Activated T-helper 2 cell treated with anti-CD3 and anti-CD28 coated beads, Interferon-gamma antibody, Interleukin-2, Interleukin-4, amounts not matched to agents 10 μg/mL and 5 μg/mL and 100 μg/mL, durations not matched to agents 14 hours and 24 hours and 36 hours (primary cell): ENCODE results near the gene MB21D2. TPM values are rescaled to one million over a fixed set of nuclear protein-coding genes. Genes with fewer than 3 reads are reported as not detected.

Source experiments
- DNase-seq: peaks from one replicate; pipeline ENCODE4 v3.0.0; 2021; ENCODE audit warnings: low spot score
- H3K27ac Mint-ChIP-seq: one replicate; pipeline ENCODE4 v1.8.0; 2021; ENCODE audit warnings: mixed read lengths
- H3K27me3 Mint-ChIP-seq: one replicate; pipeline ENCODE4 v1.8.0; 2021; ENCODE audit warnings: low read depth, mixed read lengths
- H3K36me3 Mint-ChIP-seq: one replicate; pipeline ENCODE4 v1.8.0; 2021; ENCODE audit warnings: low read depth, mixed read lengths
- H3K4me1 Mint-ChIP-seq: one replicate; pipeline ENCODE4 v1.8.0; 2021; ENCODE audit warnings: low read depth, mixed read lengths
- H3K4me3 Mint-ChIP-seq: one replicate; pipeline ENCODE4 v1.8.0; 2021; ENCODE audit warnings: low read depth, mild to moderate bottlenecking, moderate library complexity, mixed read lengths
- H3K9me3 Mint-ChIP-seq: one replicate; pipeline ENCODE4 v1.8.0; 2021; ENCODE audit warnings: mixed read lengths
- intact Hi-C: fragments of 100-400 bp; cut with micrococcal nuclease; formaldehyde crosslinking; loops from one replicate; pipeline ENCODE4 v1.15.1; 2023
- total RNA-seq: library from RNA; stranded (reverse); gene quantifications from 2 replicates; pipeline ENCODE4 v1.2.3, GENCODE V29; 2022

MB21D2 gene
- total RNA-seq, 1 donor from 2014 or later, result 17.7 TPM

DNA sequence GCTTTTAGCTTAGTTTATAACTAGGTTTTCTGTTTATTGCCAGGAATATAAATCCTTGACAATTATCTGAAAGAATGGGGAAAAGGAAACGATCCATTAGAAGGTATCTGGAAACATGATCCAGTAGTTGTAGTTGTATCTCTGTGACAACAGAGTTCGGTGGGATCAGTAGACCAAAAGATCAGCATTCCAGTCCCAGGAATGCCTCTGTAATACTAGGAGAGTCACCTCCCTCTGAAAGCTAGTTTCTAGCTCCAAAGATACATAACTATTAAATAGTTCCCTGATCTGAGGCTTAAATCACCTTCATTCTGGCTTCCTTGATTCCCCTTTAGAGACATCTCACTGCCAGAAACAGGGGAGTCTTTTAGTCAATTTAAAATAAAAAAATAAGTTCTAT, 34.1 kb downstream of the MB21D2 start:
- no peaks in the 10 kb centered on the region for H3K9me3 Mint-ChIP-seq
- no peak for DNase-seq
- H3K27ac Mint-ChIP-seq, result no peak overlapping the region
- H3K4me3 Mint-ChIP-seq, result no peak overlapping the region
- intact Hi-C loops, result no loop called here
- H3K4me1 Mint-ChIP-seq, result peaks cover 27% of the 10 kb centered on the region
- peaks cover 15% of the 10 kb centered on the region for H3K36me3 Mint-ChIP-seq
- peaks cover 2% of the 10 kb centered on the region for H3K27me3 Mint-ChIP-seq

DNA sequence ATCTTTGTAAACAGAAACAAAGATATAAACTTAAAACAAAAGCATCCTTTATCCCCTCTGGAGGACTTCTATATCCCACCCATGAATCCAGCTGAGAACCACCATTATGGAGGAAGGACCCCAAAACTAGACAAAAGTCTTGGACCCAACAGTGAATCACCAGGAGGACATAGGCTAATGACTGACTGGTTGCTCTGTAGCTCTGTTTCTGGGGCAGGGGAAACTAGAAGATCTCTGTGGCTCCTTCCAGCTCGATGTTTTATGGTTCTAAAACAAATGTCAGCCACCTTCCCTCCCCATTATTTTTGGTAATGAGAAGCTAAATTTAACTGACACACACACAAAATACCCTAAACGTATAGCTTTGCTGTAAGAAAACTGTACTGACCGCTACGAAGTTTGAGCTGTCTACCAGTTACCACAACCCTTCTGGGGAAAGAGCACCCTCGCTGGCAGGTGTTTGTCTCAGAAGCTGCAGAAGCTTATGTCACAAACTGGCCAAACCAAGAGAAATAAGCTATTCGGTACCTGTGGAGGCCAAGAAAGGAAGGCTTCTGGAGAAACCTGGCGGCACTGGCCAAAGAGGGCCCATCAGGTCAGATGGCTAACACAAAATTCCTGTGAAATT, 36.4 kb downstream of the MB21D2 start:
- no peak for DNase-seq
- peaks cover 6% of the 10 kb centered on the region for H3K36me3 Mint-ChIP-seq
- H3K9me3 Mint-ChIP-seq, result no peaks in the 10 kb centered on the region
- H3K27ac Mint-ChIP-seq, result no peak overlapping the region
- H3K4me1 Mint-ChIP-seq, result peaks cover 14% of the 10 kb centered on the region
- intact Hi-C loops, result no loop called here
- H3K27me3 Mint-ChIP-seq, result peaks cover 1% of the 10 kb centered on the region
- H3K4me3 Mint-ChIP-seq, result no peak overlapping the region

DNA sequence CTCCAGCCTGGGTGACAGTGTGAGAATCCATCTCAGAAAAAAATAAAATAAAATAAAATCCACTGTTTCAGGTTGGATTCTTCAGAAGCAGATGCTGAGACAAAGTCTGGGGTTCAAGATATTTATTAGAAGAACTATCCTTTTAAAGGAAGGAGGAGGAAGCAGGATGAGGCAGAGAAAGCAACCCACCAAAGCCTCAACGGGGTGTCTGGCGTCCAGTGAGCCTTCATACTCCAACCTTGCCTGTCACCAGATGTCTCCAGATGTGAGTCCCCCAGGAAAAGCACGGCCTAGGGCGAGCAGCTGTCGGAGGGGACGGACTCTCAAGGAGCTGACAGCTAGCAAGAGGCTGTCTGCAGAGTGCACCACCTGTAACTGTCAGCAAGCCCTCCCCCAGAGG, 37.3 kb downstream of the MB21D2 start:
- no peak overlapping the region for H3K4me3 Mint-ChIP-seq
- intact Hi-C loops, result no loop called here
- DNase-seq, result no peak
- H3K27ac Mint-ChIP-seq, result no peak overlapping the region
- peaks cover 12% of the 10 kb centered on the region for H3K4me1 Mint-ChIP-seq
- H3K36me3 Mint-ChIP-seq, result peaks cover 2% of the 10 kb centered on the region
- H3K9me3 Mint-ChIP-seq, result no peaks in the 10 kb centered on the region
- H3K27me3 Mint-ChIP-seq, result peaks cover 2% of the 10 kb centered on the region

DNA sequence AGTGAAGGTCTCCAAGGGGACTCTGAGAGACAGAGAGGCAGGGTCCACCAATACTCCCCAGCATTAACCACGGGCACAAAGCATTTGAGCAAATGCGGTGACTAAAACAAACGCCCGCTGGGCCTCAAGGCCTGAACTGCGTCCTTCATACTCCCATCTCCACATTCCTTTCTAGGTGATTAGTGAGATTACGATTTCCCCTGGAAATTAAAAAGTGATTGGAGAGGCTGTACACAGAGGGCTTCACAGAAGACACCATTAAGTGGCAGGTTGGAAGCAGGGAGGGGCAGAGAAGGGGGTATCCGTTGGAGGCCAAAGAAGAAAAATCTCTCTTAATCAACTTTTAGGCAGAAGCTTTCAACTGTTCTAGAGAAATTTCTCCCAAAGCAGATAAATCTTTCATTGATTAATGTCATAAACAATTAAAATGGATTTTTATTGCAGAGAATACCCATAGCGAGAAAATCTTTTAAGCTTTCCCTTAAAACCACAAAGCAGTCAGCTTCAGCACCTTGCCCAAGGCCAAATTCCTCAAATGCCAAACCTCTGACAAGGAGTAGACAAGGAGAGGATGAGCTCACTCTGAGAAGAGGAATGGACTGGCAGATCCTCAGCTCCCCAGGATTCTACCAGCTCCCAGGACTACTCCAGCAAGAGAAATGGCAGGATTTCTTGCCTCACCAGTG, 38.2 kb downstream of the MB21D2 start:
- Mint-ChIP-seq H3K4me1 (peaks cover 10% of the 10 kb centered on the region), H3K27me3 (peaks cover 2% of the 10 kb centered on the region), H3K9me3 (no peaks in the 10 kb centered on the region), H3K36me3 (no peaks in the 10 kb centered on the region), H3K4me3 (no peak overlapping the region), H3K27ac (no peak overlapping the region)
- DNase-seq, result no peak
- intact Hi-C loops, result no loop called here

DNA sequence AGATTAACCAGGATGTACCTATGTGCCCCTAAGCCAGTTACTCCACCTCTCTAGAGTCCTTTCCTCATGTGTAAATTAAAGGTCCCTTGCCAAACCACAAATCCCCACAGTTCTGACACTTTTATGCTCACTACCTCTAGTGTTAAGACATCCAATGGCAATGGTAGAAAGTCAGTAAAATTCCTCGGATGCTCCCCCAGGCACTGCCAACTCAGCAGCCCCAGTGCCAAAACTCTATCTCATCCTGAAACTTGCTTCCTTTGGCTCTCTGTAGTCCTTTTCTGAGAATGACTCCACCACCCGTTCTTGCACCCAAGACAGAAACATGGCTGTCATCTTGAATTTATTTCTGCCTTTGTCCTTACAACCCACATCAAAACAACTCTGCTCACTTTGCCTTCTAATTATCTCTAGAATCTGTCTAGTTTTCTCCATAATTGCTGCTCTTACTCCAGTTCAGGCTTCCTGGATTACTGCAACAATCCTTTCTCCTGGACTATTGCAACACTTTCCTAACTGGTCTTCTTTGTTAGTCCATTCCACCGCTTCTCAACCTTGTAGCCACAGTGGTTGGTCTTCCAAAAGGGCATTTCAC, 41.6 kb downstream of the MB21D2 start:
- Mint-ChIP-seq H3K27me3 (peaks cover 2% of the 10 kb centered on the region), H3K4me1 (peaks cover 10% of the 10 kb centered on the region)
- intact Hi-C loops, result no loop called here

DNA sequence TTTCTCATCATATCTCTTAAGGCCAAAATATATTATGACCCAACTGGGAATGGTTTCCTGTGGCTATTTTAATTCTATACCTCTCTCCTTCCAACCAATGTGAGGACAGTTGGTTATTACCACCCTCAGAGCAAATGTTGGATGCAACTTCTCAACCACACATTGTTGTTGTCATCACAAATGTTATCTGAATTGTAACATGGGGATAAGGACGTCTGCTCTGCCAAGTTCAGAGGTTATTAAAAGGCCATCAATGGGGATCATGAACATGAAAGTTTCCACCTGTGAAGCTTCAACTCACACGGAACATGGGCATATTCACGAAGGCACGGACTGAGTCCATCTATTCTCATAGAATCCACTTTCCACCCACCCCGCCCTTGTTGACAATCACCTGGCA, 46.8 kb downstream of the MB21D2 start:
- peaks cover 1% of the 10 kb centered on the region for H3K4me1 Mint-ChIP-seq
- H3K9me3 Mint-ChIP-seq, result no peaks in the 10 kb centered on the region
- H3K27me3 Mint-ChIP-seq, result no peaks in the 10 kb centered on the region
- H3K27ac Mint-ChIP-seq, result no peak overlapping the region
- intact Hi-C loops, result no loop called here
- DNase-seq, result no peak
- no peaks in the 10 kb centered on the region for H3K36me3 Mint-ChIP-seq
- H3K4me3 Mint-ChIP-seq, result no peak overlapping the region

More for the DNA sequence above, 41.6 kb downstream of the MB21D2 start:
- no peak overlapping the region for H3K27ac Mint-ChIP-seq
- no peak overlapping the region for H3K4me3 Mint-ChIP-seq
- no peaks in the 10 kb centered on the region for H3K9me3 Mint-ChIP-seq
- no peak for DNase-seq
- no peaks in the 10 kb centered on the region for H3K36me3 Mint-ChIP-seq

DNA sequence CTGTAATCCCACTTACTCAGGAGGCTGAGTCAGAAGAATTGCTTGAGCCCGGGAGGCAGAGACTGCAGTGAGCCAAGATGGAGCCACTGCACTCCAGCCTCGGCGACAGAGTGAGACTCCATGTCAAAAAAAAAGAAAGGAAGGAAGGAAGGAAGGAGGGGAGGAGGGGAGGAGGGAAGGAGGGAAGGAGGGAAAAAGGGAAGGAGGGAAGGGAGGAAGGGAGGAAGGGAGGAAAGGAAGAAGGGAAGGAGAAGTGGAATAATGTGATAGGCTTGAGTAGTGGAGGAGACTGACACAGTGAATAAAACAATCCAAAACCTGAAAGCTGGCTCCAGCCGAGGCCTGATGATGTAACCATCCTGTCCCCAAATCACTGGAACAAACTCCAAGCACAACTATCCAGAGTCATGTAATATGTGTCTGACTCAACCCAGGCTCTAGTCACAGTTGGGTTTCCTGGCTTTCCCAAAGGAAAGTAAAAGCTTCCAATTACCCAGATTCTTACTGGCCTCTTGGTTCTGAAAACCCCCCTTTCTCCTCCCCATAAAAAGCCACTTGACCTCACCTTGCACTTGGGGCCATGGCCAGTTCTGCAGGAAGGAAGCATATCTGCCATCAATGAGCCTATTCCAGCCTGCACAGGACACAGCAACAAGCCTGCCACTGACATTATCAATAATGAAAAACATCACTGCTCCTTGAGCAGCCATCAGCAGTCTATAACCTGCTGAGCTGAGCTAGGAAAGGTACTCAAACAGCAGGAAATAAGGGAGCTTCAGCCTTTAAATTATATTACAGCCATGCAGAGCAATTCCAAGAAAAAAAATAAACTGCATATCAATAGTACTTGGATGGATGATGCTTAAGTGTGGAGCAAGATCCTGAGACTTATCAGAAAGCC, 48.3 kb downstream of the MB21D2 start:
- Mint-ChIP-seq H3K4me1 (peaks cover 7% of the 10 kb centered on the region), H3K4me3 (no peak overlapping the region), H3K36me3 (peaks cover 6% of the 10 kb centered on the region), H3K27ac (no peak overlapping the region), H3K9me3 (no peaks in the 10 kb centered on the region), H3K27me3 (no peaks in the 10 kb centered on the region)
- DNase-seq, result no peak
- intact Hi-C loops, result no loop called here

DNA sequence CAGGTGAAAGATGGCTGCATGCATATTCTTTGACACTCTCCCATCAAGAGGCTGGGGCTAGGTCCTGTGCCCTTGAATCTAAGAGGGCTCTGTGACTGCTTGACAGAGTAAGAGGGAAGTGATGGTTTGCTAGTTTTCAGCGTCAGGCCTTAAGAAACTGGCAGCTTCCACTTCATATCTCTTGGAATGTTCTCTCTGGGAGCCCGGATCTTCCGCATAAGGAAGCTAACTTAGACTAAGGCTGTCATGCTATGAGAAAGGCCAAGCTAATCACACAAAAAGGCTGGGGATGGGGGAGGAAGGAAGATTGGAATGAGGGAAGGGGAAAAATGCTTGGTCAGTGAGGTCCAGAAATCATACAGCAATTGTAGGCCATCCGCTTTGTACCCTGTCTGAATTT, 50.0 kb downstream of the MB21D2 start:
- H3K27me3 Mint-ChIP-seq, result no peaks in the 10 kb centered on the region
- intact Hi-C loops, result no loop called here

DNA sequence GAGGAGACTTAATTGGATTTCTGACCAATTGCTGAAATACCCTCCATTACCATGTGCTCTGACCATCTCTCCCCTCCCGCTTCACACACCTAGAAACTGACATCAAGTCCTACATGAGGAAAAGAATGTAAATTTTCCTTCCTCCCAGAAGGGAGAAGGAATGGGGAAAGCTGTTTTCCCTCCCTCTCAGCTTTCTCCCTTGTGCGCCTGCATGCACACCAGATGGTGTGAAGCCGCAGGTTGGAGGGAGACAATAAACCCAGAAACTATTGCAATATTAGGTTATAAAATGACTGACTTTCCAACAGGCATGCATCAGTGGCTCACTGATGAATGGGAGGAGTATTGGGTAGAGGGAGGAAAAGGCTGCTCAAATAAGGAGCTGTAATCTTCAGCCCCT, 50.9 kb downstream of the MB21D2 start:
- Mint-ChIP-seq H3K27me3 (no peaks in the 10 kb centered on the region), H3K4me3 (no peak overlapping the region), H3K9me3 (no peaks in the 10 kb centered on the region), H3K36me3 (peaks cover 7% of the 10 kb centered on the region), H3K27ac (no peak overlapping the region), H3K4me1 (peaks cover 15% of the 10 kb centered on the region)
- DNase-seq, result no peak
- intact Hi-C loops, result no loop called here

More for the DNA sequence above, 50.0 kb downstream of the MB21D2 start:
- DNase-seq, result no peak
- Mint-ChIP-seq H3K36me3 (peaks cover 6% of the 10 kb centered on the region), H3K4me1 (peaks cover 7% of the 10 kb centered on the region), H3K4me3 (no peak overlapping the region), H3K27ac (no peak overlapping the region), H3K9me3 (no peaks in the 10 kb centered on the region)

DNA sequence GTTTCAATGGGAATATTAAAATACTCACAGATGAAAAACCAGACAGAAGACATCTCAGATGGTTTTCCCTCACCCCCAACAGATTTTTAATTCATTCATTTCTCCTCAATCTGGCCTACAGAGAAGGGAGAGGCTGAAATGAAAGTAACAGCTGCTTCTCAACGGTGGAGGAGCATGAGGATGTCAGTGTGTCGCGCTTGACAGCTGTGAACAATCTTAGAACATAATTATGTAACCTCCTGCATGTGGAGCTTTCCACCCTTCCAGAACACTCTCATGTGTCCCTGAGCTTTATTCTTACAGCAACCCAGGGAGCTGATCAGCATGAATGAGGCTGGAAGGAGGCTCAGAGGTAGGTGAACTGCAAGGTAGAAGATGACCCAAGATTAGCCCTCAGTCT, 52.7 kb downstream of the MB21D2 start:
- Mint-ChIP-seq H3K9me3 (no peaks in the 10 kb centered on the region), H3K4me1 (peaks cover 17% of the 10 kb centered on the region), H3K4me3 (no peak overlapping the region), H3K27me3 (no peaks in the 10 kb centered on the region), H3K27ac (no peak overlapping the region), H3K36me3 (peaks cover 9% of the 10 kb centered on the region)
- intact Hi-C loops, result no loop called here
- no peak for DNase-seq

DNA sequence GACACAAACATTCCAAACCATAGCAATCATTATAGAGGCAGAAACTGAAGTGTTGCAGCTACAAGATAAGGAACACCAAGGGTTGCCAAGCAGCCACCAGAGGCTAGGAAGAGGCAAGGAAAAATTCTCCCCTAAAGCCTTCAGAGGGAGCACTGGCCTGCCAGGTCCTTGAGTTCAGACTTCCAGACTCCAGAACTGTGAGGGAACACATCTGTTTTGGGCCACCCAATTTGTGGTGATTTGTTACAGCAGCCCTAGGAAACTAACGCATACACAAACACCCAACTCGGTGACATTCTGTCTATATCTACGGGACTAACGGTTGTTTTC, 54.6 kb downstream of the MB21D2 start:
- peaks cover 22% of the 10 kb centered on the region for H3K4me1 Mint-ChIP-seq
- no peak overlapping the region for H3K27ac Mint-ChIP-seq
- H3K9me3 Mint-ChIP-seq, result no peaks in the 10 kb centered on the region
- no peak overlapping the region for H3K4me3 Mint-ChIP-seq
- peaks cover 9% of the 10 kb centered on the region for H3K36me3 Mint-ChIP-seq
- H3K27me3 Mint-ChIP-seq, result peaks cover 3% of the 10 kb centered on the region
- DNase-seq, result no peak
- intact Hi-C loops, result no loop called here

DNA sequence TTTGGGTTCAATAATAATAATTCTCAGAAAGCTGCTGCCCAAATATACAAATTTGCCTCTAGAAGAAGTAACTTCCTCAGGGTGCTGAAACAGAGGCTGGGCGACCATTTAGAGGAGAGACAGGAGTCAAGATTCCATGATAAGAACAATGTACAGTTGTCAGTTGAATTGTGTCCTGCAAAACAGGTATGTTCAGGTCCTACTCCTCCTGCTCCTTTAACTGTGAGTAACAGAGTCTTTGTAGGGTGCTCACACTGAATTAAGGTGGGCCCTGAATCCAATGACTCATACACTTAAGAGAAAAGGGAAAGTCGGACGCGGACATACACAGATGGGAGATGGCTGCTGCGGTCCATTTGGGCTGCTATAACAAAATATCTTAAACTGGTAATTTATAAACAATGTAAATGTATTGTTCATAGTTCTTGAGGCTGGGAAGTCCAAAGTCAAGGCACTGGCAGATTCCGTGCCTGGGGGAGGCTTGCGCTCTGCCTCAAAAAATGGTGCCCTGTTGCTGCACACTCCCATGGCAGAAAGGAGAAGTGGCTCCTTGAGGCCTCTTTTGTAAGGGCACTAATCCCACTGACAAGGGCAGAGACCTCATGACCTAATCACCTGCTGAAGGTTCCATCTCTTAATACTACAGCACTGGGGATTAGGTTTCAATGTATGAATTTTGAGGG, 55.1 kb downstream of the MB21D2 start:
- H3K27me3 Mint-ChIP-seq, result peaks cover 3% of the 10 kb centered on the region
- H3K4me3 Mint-ChIP-seq, result no peak overlapping the region
- H3K36me3 Mint-ChIP-seq, result peaks cover 9% of the 10 kb centered on the region
- peaks cover 22% of the 10 kb centered on the region for H3K4me1 Mint-ChIP-seq
- no peaks in the 10 kb centered on the region for H3K9me3 Mint-ChIP-seq
- no peak overlapping the region for H3K27ac Mint-ChIP-seq
- no peak for DNase-seq
- intact Hi-C loops, result no loop called here
